ENCODE data around the gene ELAC1.

ELAC1 gene

DNA sequence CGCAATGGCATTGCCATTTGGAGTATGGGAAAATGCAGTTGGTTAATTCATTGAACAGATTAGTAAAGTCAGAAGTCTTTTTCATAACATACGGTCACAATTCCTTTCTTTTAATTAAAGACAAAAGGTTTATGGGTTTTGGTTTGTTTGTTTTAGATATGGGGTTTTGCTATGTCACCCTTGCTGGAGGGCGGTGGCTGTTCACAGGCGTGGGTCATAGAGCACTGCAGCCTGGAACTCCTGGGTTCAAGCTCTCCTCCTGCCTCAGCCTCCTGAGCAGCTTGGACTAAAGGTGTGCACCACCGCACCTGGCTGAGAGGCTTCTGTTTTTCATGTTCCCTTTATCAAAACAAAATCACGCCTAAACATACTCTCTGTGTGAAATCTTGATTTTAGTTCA, 18.7 kb upstream of the ELAC1 start:
- Histone ChIP-seq H3K9me3 (ENCODE audit: low read length) (no peaks in the 10 kb centered on the region), H3F3A (ENCODE audit: insufficient read depth, low read length) (no peaks in the 10 kb centered on the region; the same call in none of the 2 replicates), H3K79me2 (ENCODE audit: insufficient read depth, low read length) (no peaks in the 10 kb centered on the region), H3K4me3 (ENCODE audit: low read depth, low read length, poor library complexity, severe bottlenecking) (no peak overlapping the region), H3K4me1 (ENCODE audit: insufficient read depth, low read length, severe bottlenecking) (no peaks in the 10 kb centered on the region), H3K36me3 (ENCODE audit: insufficient read depth, low read length) (peaks cover 36% of the 10 kb centered on the region), H2AFZ (ENCODE audit: low read length) (no peak overlapping the region), H3K4me2 (ENCODE audit: low read length) (no peak overlapping the region), H3K27ac (ENCODE audit: low read depth, low read length, poor library complexity, severe bottlenecking) (no peak overlapping the region), H3K9ac (ENCODE audit: low read length) (no peak overlapping the region), H4K20me1 (ENCODE audit: insufficient read depth, low read length) (no peaks in the 10 kb centered on the region), H3K27me3 (ENCODE audit: insufficient read depth, low read length) (no peaks in the 10 kb centered on the region), H3K9me2 (ENCODE audit: low read depth, low read length) (no peaks in the 10 kb centered on the region)
- TF ChIP-seq, protein P1, sequence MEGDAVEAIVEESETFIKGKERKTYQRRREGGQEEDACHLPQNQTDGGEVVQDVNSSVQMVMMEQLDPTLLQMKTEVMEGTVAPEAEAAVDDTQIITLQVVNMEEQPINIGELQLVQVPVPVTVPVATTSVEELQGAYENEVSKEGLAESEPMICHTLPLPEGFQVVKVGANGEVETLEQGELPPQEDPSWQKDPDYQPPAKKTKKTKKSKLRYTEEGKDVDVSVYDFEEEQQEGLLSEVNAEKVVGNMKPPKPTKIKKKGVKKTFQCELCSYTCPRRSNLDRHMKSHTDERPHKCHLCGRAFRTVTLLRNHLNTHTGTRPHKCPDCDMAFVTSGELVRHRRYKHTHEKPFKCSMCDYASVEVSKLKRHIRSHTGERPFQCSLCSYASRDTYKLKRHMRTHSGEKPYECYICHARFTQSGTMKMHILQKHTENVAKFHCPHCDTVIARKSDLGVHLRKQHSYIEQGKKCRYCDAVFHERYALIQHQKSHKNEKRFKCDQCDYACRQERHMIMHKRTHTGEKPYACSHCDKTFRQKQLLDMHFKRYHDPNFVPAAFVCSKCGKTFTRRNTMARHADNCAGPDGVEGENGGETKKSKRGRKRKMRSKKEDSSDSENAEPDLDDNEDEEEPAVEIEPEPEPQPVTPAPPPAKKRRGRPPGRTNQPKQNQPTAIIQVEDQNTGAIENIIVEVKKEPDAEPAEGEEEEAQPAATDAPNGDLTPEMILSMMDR (IDR thresholded peaks at IDR 0.05; ENCODE audit: low read length): no peak
- TF ChIP-seq EZH2 (IDR thresholded peaks at IDR 0.05; ENCODE audit: borderline replicate concordance, low read length): no peak

GRCh38 chr18:50950626-50951025, 17.2 kb upstream of the ELAC1 start:
- TF ChIP-seq EZH2 (IDR thresholded peaks at IDR 0.05; ENCODE audit: borderline replicate concordance, low read length): no peak
- TF ChIP-seq, protein P1 (IDR thresholded peaks at IDR 0.05; ENCODE audit: low read length): no peak
- Histone ChIP-seq H3K27me3 (ENCODE audit: insufficient read depth, low read length) (no peaks in the 10 kb centered on the region), H3K27ac (ENCODE audit: low read depth, low read length, poor library complexity, severe bottlenecking) (no peak overlapping the region), H3K9me2 (ENCODE audit: low read depth, low read length) (no peaks in the 10 kb centered on the region), H3K4me3 (ENCODE audit: low read depth, low read length, poor library complexity, severe bottlenecking) (no peak overlapping the region), H3K4me2 (ENCODE audit: low read length) (no peak overlapping the region), H3K9ac (ENCODE audit: low read length) (no peak overlapping the region), H3K9me3 (ENCODE audit: low read length) (no peaks in the 10 kb centered on the region), H3K79me2 (ENCODE audit: insufficient read depth, low read length) (no peaks in the 10 kb centered on the region), H3F3A (ENCODE audit: insufficient read depth, low read length) (no peaks in the 10 kb centered on the region; the same call in none of the 2 replicates), H2AFZ (ENCODE audit: low read length) (no peak overlapping the region), H3K36me3 (ENCODE audit: insufficient read depth, low read length) (peaks cover 23% of the 10 kb centered on the region), H4K20me1 (ENCODE audit: insufficient read depth, low read length) (no peaks in the 10 kb centered on the region), H3K4me1 (ENCODE audit: insufficient read depth, low read length, severe bottlenecking) (no peaks in the 10 kb centered on the region)

DNA sequence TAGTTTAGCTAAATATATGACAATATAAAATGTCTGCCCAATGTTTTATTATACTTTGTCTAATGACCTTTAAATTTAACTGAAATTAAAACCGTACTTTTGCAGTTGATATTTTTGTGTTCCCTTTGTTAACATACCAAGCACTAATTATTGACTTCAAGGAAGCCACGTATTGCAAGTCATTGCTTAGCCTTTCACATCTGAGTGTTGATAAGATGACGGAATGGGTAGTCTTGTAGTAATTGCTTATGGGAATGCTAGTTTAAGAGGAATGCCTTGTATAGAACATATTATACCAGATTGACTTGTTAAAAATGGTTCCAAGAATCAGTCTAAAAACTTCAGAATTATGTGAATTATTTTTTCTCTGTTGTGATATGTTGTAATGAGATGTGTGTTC, 14.0 kb upstream of the ELAC1 start:
- Histone ChIP-seq H3K9me3 (ENCODE audit: low read length) (no peaks in the 10 kb centered on the region), H3K4me3 (ENCODE audit: low read depth, low read length, poor library complexity, severe bottlenecking) (no peak overlapping the region)
- TF ChIP-seq, protein P1 (IDR thresholded peaks at IDR 0.05; ENCODE audit: low read length): no peak
- TF ChIP-seq EZH2 (IDR thresholded peaks at IDR 0.05; ENCODE audit: borderline replicate concordance, low read length): no peak

More for the DNA sequence above, 14.0 kb upstream of the ELAC1 start:
- H3K4me2 ChIP-seq (ENCODE audit: low read length): no peak overlapping the region
- H3K36me3 ChIP-seq (ENCODE audit: insufficient read depth, low read length): no peaks in the 10 kb centered on the region; the same call in 1 of the 2 replicates
- no peaks in the 10 kb centered on the region for H3K27me3 ChIP-seq (ENCODE audit: insufficient read depth, low read length)
- no peaks in the 10 kb centered on the region for H4K20me1 ChIP-seq (ENCODE audit: insufficient read depth, low read length)
- no peaks in the 10 kb centered on the region; the same call in none of the 2 replicates for H3F3A ChIP-seq (ENCODE audit: insufficient read depth, low read length)
- no peaks in the 10 kb centered on the region for H3K9me2 ChIP-seq (ENCODE audit: low read depth, low read length)
- H2AFZ ChIP-seq (ENCODE audit: low read length): no peak overlapping the region
- H3K4me1 ChIP-seq (ENCODE audit: insufficient read depth, low read length, severe bottlenecking): no peaks in the 10 kb centered on the region
- no peak overlapping the region for H3K27ac ChIP-seq (ENCODE audit: low read depth, low read length, poor library complexity, severe bottlenecking)
- H3K79me2 ChIP-seq (ENCODE audit: insufficient read depth, low read length): no peaks in the 10 kb centered on the region
- H3K9ac ChIP-seq (ENCODE audit: low read length): no peak overlapping the region
